Measurements from ENCODE around the gene TMEM95.

Gene TMEM95

DNA sequence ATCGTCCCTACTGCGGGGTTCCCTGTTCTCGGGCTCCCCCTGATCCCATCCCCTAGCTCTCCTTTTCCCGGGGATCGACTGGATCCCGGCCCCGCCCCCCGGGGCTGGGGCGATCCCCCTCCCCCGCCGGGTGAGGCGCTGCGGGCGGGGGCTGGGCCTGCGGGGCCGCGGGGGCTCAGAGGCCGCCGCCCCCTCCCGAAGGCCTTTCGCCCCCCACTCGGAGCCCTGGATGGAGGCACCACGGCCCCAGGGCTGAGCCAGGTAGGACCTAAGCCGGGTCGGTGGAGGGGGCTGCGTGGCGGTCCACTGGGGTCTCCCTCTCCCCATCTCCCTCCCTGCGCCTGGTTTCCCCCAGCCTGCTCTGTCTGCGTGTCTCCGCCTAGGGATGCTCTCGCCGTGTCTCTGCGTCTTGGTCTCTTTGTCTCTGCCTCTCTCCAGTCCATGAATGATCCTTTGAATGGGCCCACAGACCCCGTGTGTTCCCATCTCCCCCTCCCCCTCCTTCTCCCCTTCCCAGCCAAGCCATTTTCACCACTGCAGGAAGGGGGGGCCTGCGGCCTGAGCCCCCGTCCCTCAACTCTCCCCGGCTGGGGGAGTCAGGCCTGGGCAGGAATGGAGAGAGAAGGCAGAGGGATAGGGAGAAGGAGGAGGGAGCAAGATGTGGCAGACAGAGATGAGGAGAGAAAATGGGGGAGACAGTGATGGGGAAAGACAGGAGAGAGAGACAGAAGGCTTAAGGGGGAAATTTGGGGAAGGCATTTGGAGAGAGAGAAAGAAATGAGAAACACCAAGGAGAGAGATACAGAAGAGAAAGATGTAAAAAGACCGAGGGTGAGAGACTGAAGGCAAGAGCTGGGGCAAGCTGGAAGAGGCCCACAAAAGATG, 50.6 kb downstream of the TMEM95 start:
- DNase-seq, result no peak

DNA sequence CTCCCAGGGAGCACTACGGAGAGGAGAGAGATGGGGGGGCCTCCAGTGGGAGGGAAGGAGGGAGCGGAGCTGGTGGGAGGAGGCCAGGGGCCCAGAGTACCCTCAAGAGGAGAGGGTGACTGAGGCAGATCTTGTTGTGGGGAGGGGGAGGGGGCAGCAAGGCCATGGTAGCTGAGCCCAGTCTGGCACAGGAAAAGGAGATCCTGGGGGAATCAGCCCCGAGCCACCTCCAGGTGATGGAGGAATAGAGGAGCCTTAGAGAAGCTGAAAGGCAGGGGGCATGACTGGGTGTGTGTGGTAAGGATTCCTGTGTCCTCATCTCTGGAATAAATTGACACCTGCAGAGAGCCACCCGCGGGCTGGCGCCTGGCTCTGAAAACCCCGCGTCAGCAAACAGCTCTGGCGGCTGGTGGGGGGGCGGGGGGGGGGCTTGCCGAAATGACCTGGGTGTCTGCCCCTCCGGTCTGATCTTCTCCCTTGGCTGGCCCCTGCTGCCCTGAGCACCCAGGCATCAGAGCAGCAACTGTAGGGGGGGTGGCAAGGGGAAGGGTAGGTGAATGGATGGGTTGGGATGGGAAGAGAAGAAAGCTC, 51.4 kb downstream of the TMEM95 start:
- no peak for DNase-seq

Data from activated gamma-delta T cell treated with Interleukin-2 at 50 U/mL for 16 hours (primary cell).